H9 (cell line): Measurements from ENCODE around the gene SCN1B. TPM values are rescaled to one million over a fixed set of nuclear protein-coding genes. Genes with fewer than 3 reads are reported as not detected.

ENCODE experiments used
- DNase-seq: peaks from one replicate; pipeline ENCODE4 v3.0.0-alpha.2; 2017
- H2AFZ ChIP-seq: one replicate; pipeline ENCODE4 v1.6.1; 2013; ENCODE audit warnings: mild to moderate bottlenecking, low read length, control low read depth, moderate library complexity
- H2AK5ac ChIP-seq: 2 replicates; pipeline ENCODE4 v1.6.1; 2013; ENCODE audit warnings: low read length, control low read depth, mixed read lengths; ENCODE audit not compliant: insufficient read length
- H2BK120ac ChIP-seq: one replicate; pipeline ENCODE4 v1.6.1; 2013; ENCODE audit warnings: low read depth, mild to moderate bottlenecking, low read length, control low read depth, inconsistent platforms; ENCODE audit not compliant: poor library complexity, severe bottlenecking
- H2BK12ac ChIP-seq: 2 replicates; pipeline ENCODE4 v1.6.1; 2013; ENCODE audit warnings: low read length, control low read depth, mixed read lengths, low read depth; ENCODE audit not compliant: insufficient read length
- H2BK15ac ChIP-seq: 2 replicates; pipeline ENCODE4 v1.6.1; 2013; ENCODE audit warnings: low read depth, low read length, control low read depth
- H2BK20ac ChIP-seq: one replicate; pipeline ENCODE4 v1.6.1; 2013; ENCODE audit warnings: low read depth, mild to moderate bottlenecking, low read length, control low read depth, inconsistent platforms; ENCODE audit not compliant: poor library complexity, severe bottlenecking
- H2BK5ac ChIP-seq: 2 replicates; pipeline ENCODE4 v1.6.1; 2013; ENCODE audit warnings: low read length, control low read depth, mixed read lengths; ENCODE audit not compliant: insufficient read length
- H3K14ac ChIP-seq: 2 replicates; pipeline ENCODE4 v1.6.1; 2013; ENCODE audit warnings: low read length, control low read depth; ENCODE audit not compliant: insufficient read depth
- H3K18ac ChIP-seq: 2 replicates; pipeline ENCODE4 v1.6.1; 2013; ENCODE audit warnings: low read depth, mild to moderate bottlenecking, mixed read lengths, low read length, control low read depth; ENCODE audit not compliant: insufficient read length
- H3K23ac ChIP-seq: 2 replicates; pipeline ENCODE4 v1.6.1; 2013; ENCODE audit warnings: low read length, control low read depth, mixed read lengths, low read depth; ENCODE audit not compliant: insufficient read length
- H3K23me2 ChIP-seq: 2 replicates; pipeline ENCODE4 v1.6.1; 2013; ENCODE audit warnings: low read depth, mild to moderate bottlenecking, mixed read lengths, low read length, control low read depth; ENCODE audit not compliant: insufficient read length, poor library complexity, severe bottlenecking
- H3K27ac ChIP-seq: 2 replicates; pipeline ENCODE4 v1.5.1; 2013; ENCODE audit warnings: low read length, control low read depth, mixed read lengths, low read depth; ENCODE audit not compliant: insufficient read length
- H3K27me3 ChIP-seq: 2 replicates; pipeline ENCODE4 v1.6.1; 2013; ENCODE audit warnings: low read length, control low read depth, inconsistent platforms; ENCODE audit not compliant: insufficient read depth
- H3K4ac ChIP-seq: 2 replicates; pipeline ENCODE4 v1.6.1; 2013; ENCODE audit warnings: low read depth, mild to moderate bottlenecking, control low read depth, inconsistent platforms, low read length, moderate library complexity
- H3K4me1 ChIP-seq: 2 replicates; pipeline ENCODE4 v1.6.1; 2013; ENCODE audit warnings: low read length, control low read depth, inconsistent platforms; ENCODE audit not compliant: insufficient read depth
- H3K4me2 ChIP-seq: 2 replicates; pipeline ENCODE4 v1.6.1; 2013; ENCODE audit warnings: low read length, control low read depth, mixed read lengths; ENCODE audit not compliant: insufficient read length, insufficient read depth
- H3K56ac ChIP-seq: 2 replicates; pipeline ENCODE4 v1.6.1; 2013; ENCODE audit warnings: low read depth, mild to moderate bottlenecking, mixed read lengths, low read length, control low read depth; ENCODE audit not compliant: insufficient read length
- H3K79me1 ChIP-seq: 2 replicates; pipeline ENCODE4 v1.6.1; 2013; ENCODE audit warnings: low read depth, mild to moderate bottlenecking, moderate library complexity, low read length, control low read depth, inconsistent platforms; ENCODE audit not compliant: insufficient read depth, poor library complexity, severe bottlenecking
- H3K79me2 ChIP-seq: 2 replicates; pipeline ENCODE4 v1.6.1; 2013; ENCODE audit warnings: low read length, control low read depth, inconsistent platforms; ENCODE audit not compliant: insufficient read depth
- H3K9ac ChIP-seq: 2 replicates; pipeline ENCODE4 v1.6.1; 2013; ENCODE audit warnings: low read length, control low read depth, mixed read lengths; ENCODE audit not compliant: insufficient read length; ENCODE audit errors: extremely low read depth
- H3K9me3 ChIP-seq: one replicate; pipeline ENCODE4 v1.6.1; 2013; ENCODE audit warnings: low read depth, low read length, inconsistent platforms; ENCODE audit not compliant: control insufficient read depth
- H3T11ph ChIP-seq: one replicate; pipeline ENCODE4 v1.6.1; 2013; ENCODE audit warnings: mild to moderate bottlenecking, low read length, control low read depth, inconsistent platforms
- H4K20me1 ChIP-seq: one replicate; pipeline ENCODE4 v1.6.1; 2013; ENCODE audit not compliant: control insufficient read depth, insufficient read length, insufficient read depth
- H4K5ac ChIP-seq: 2 replicates; pipeline ENCODE4 v1.6.1; 2013; ENCODE audit warnings: low read depth, mild to moderate bottlenecking, mixed read lengths, low read length, control low read depth; ENCODE audit not compliant: insufficient read length
- H4K8ac ChIP-seq: replicated peaks from 2 replicates; pipeline ENCODE4 v1.6.1; 2013; ENCODE audit warnings: low read length, control low read depth, mixed read lengths, low read depth; ENCODE audit not compliant: insufficient read length
- H4K91ac ChIP-seq: 2 replicates; pipeline ENCODE4 v1.6.1; 2013; ENCODE audit warnings: low read depth, mild to moderate bottlenecking, moderate library complexity, mixed read lengths, low read length, control low read depth; ENCODE audit not compliant: insufficient read length
- H3K27ac Mint-ChIP-seq, 3 experiments: 2 replicates in 2 of 3; 3 replicates in 1 of 3; pipeline ENCODE4 v1.8.0; 2020 to 2021; ENCODE audit warnings: mixed read lengths in 3 of 3, mild to moderate bottlenecking in 1 of 3, moderate library complexity in 1 of 3
- H3K27me3 Mint-ChIP-seq: 2 replicates; pipeline ENCODE4 v1.8.0; 2021; ENCODE audit warnings: low read depth, mild to moderate bottlenecking, moderate library complexity, mixed read lengths
- H3K36me3 Mint-ChIP-seq, 3 experiments: 2 replicates in 2 of 3; 3 replicates in 1 of 3; pipeline ENCODE4 v1.8.0; 2020 to 2021; ENCODE audit warnings: low read depth in 3 of 3, mixed read lengths in 3 of 3; ENCODE audit not compliant: insufficient read depth in 1 of 3
- H3K4me1 Mint-ChIP-seq, 2 experiments: 2 replicates each; pipeline ENCODE4 v1.8.0; 2020; ENCODE audit warnings: mixed read lengths in 2 of 2
- H3K4me3 Mint-ChIP-seq, 2 experiments: 2 replicates in 1 of 2; 3 replicates in 1 of 2; pipeline ENCODE4 v1.8.0; 2020 to 2021; ENCODE audit warnings: mild to moderate bottlenecking in 2 of 2, mixed read lengths in 2 of 2, moderate library complexity in 1 of 2
- H3K9me3 Mint-ChIP-seq, 2 experiments: 2 replicates in 1 of 2; 3 replicates in 1 of 2; pipeline ENCODE4 v1.8.0; 2020; ENCODE audit warnings: mild to moderate bottlenecking in 2 of 2, mixed read lengths in 2 of 2, moderate library complexity in 1 of 2
- WGBS: extraction: QIAGEN DNeasy Blood & Tissue Kit; methylation state at CpG from one replicate; pipeline ENCODE4 v1.1.7; 2013; ENCODE audit warnings: missing lambda C conversion rate, low lambda C conversion rate, mixed read lengths; ENCODE audit not compliant: insufficient read length; ENCODE audit errors: extremely low coverage; 5-methylcytosine and 5-hydroxymethylcytosine counted together
- total RNA-seq: library from RNA; stranded (reverse); gene quantifications from 2 replicates; pipeline ENCODE4 v1.2.1, GENCODE V29; 2021
- TF ChIP-seq, protein P1 (sequence below): fragments of 200-600 bp; sonication (generic); conservative IDR thresholded peaks from 3 replicates; pipeline ENCODE4 v1.8.0; 2021; ENCODE audit warnings: antibody characterized with exemption, mild to moderate bottlenecking

SCN1B gene
- total RNA-seq, 1 experiment from 2014 or later = 3.8 TPM

GRCh38 chr19:35065574-35065973 is 35.3 kb downstream of the SCN1B start:
- H2BK20ac ChIP-seq = no peak overlapping the region
- H3K14ac ChIP-seq = no peak overlapping the region
- H3K4me2 ChIP-seq = no peak overlapping the region
- H4K91ac ChIP-seq = no peak overlapping the region
- H4K20me1 ChIP-seq = no peaks in the 10 kb centered on the region
- no peak overlapping the region for H3K27ac ChIP-seq
- no peak overlapping the region for H2AFZ ChIP-seq
- H2BK12ac ChIP-seq = no peak overlapping the region
- TF ChIP-seq, protein P1, sequence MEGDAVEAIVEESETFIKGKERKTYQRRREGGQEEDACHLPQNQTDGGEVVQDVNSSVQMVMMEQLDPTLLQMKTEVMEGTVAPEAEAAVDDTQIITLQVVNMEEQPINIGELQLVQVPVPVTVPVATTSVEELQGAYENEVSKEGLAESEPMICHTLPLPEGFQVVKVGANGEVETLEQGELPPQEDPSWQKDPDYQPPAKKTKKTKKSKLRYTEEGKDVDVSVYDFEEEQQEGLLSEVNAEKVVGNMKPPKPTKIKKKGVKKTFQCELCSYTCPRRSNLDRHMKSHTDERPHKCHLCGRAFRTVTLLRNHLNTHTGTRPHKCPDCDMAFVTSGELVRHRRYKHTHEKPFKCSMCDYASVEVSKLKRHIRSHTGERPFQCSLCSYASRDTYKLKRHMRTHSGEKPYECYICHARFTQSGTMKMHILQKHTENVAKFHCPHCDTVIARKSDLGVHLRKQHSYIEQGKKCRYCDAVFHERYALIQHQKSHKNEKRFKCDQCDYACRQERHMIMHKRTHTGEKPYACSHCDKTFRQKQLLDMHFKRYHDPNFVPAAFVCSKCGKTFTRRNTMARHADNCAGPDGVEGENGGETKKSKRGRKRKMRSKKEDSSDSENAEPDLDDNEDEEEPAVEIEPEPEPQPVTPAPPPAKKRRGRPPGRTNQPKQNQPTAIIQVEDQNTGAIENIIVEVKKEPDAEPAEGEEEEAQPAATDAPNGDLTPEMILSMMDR = no peak
- no peak overlapping the region for H3K9ac ChIP-seq
- no peaks in the 10 kb centered on the region for H3K79me1 ChIP-seq
- Mint-ChIP-seq H3K4me3 (no peak overlapping the region), H3K4me1 (peaks cover 26 to 29% of the 10 kb centered on the region in 2 experiments), H3K36me3 (peaks cover 0 to 4% (median 0%) of the 10 kb centered on the region in 3 experiments; a peak in 3 of 7 replicates), H3K27me3 (peaks cover 27% of the 10 kb centered on the region), H3K27ac (peak overlapping the region in 1 of 3 experiments; percentile 44; a peak in 1 of 7 replicates), H3K9me3 (peaks cover 4 to 7% of the 10 kb centered on the region in 2 experiments; a peak in 4 of 5 replicates)
- H3K56ac ChIP-seq = no peak overlapping the region
- H3K27me3 ChIP-seq = no peaks in the 10 kb centered on the region
- no peak overlapping the region for H3T11ph ChIP-seq
- no peak overlapping the region for H2BK5ac ChIP-seq
- H3K9me3 ChIP-seq = no peaks in the 10 kb centered on the region
- no peak for DNase-seq
- H3K23ac ChIP-seq = no peak overlapping the region
- peaks cover 5% of the 10 kb centered on the region; the same call in 1 of the 2 replicates for H3K4me1 ChIP-seq
- peak overlapping the region; percentile 41; the same call in 1 of the 2 replicates for H3K4ac ChIP-seq
- no peak overlapping the region for H2AK5ac ChIP-seq
- no peak overlapping the region for H4K8ac ChIP-seq
- no peak overlapping the region for H3K18ac ChIP-seq
- H3K79me2 ChIP-seq = no peaks in the 10 kb centered on the region
- H2BK15ac ChIP-seq = no peak overlapping the region
- no peaks in the 10 kb centered on the region for H3K23me2 ChIP-seq
- H2BK120ac ChIP-seq = no peak overlapping the region
- no peak overlapping the region for H4K5ac ChIP-seq
- WGBS = no CpG with 5 or more reads among the region's 10 CpGs
